CD4-positive, alpha-beta T cell treated with Interleukin-2 at 100 ng/mL for 4 hours (primary cell): ENCODE results near the gene CCDC88C.

Experiments used
- DNase-seq: peaks from one replicate; pipeline ENCODE4 v3.0.0-alpha.2; 2020; ENCODE audit warnings: low spot score

Gene CCDC88C

DNA sequence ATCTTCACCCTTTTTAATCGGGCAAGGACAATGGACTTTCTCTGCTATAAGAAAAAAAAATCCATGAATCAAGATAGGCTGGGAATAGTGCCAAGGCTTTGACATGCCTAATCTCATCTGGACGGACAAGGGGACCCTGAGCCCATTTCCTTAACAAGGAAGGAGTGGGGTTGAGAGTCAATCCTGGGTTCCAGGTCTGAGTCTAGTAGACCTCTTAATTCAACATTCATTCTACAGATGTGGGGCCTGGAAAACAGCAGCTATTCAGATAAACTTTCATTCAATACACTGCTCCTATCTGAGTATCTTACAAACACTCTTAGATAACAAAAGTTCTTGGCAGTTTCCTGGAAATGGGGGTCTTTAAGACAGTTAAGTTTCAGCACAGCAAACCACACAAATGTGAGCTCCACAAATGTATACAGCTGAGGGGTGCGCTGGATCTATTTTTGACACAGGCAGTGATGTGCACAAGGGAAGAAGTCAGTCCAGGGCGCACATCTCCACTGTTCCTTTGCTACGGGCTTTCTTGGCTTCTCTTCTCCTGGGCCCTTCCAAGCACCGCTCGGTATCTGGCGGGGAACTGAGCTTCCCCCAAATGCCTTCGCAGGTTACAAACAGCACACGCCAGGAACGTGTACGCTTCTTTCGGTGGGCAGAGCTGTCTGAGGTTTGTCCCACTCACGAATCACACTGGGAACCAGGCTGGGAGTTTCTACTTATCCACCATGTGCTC, 90.9 kb downstream of the CCDC88C start:
- no peak for DNase-seq

DNA sequence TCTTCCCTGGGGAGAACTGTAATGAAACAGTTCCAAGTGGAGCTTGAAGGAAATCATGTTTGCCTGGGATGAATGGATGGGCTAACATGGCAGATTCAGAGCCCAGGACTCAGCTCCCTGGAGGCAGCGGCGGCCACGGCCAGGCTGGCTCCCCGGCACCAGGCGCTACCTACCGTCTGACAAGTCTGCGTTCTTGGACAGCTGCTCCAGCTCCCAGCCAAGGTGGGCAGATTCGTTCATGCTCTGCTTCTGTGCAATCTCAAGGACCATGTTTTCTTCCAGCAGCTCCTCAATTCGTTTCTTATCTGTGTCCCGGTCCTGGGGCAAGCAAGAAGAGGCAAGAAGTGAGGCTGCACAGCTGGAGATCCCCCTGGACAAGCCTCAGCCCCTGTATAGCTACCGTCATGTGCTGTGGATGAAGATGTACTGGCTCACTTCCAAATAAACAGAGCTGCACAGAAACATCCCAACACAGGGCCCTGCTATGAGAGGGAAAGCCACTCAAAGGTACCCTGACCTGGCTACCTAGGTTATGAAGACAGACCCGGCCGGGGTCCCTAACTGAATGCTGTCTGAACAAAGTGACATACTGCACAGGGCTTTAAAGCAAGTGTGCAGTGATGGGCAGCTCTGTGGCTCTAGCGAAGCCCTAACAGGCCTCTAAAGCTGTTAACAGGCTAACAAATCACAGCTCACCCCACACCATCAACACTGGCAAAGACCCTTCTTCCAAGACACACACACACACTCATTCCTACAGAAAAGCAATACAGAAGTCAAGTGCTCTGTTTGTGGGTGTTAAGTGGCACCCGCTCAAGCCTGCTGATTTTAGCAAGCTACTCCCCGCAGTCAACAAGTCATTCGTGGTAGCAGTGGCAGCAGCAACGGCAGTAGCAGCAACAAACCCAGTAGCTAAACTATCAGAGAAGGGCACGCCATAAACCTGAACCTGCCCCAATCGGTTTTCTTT, 92.7 kb downstream of the CCDC88C start:
- peak; percentile 26 for DNase-seq

DNA sequence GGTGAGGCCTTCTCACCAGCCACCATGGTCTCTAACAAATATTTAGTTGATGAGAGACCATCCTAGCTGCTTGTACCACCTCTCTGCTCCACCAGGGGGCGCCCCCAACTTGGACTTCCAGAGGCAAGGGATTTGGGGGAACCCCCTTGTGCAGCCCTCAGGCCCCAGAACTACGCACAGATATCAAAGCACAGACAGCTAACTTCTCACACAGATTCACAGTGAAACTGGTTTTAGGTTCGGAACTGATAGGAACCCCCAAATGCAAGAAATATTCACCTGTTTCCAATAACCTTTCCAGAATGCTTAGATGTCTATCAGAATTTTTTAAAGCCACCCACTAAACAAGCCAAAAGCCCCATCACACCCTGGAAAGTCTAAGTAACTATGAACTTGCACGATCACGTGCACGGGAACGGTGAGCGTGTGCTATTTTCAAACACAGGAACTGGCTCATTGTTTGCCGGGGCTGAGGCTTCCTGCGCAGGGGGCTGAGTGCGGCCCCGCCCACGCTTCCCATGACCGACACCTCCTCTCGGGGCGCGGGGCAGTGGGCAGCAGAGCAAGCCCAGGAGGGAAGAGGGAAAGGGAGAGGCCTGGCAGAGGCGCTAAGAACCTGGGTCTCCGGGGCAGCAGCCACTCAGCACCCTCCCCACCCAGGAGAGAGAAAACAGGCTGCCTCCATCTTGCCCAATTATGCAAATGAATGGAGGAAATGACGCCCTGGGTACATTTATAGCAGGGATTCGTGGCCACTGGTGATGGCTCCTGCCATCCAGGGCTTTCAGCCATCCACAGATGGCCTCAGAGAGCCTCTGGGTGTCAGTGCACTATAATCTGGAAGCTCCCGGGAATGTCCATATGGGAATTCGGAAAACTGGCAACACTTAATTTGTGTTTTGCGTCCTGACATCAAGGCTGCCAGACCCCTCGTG, 93.7 kb downstream of the CCDC88C start:
- peak; percentile 94 for DNase-seq

DNA sequence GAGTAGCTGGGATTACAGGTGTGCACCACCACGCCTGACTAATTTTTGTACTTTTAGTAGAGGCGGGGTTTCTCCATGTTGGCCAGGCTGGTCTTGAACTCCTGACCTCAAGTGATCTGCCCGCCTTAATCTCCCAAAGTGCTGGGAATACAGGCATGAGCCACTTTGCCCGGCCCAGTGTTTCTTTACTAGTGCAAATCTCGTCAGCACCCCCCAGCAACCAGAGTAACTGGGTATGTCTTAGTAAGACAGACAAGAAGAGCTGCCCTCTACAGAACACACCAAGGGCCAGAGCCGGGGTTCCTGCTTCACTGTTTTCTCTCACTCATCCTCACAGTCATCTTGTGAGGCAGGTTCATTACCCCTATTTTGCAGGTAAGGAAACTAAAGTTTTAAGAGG, 94.6 kb downstream of the CCDC88C start:
- no peak for DNase-seq

DNA sequence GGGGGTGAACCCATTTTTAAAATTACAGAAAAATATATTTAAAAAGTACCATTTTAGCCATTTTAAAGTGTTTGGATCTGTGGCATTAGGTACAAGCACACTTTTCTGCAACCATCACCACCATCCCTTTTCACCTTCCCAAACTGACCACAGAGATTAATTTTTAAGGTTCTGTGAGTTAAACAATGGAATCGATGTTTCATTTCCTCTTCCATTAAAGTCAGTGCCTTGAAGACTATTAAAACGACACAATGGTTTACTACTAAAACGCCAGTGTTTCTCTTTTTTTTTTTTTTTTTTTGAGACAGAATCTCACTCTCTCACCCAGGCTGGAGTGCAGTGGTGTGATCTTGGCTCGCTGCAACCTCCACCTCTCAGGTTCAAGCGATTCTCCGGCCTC, 95.0 kb downstream of the CCDC88C start:
- no peak for DNase-seq

DNA sequence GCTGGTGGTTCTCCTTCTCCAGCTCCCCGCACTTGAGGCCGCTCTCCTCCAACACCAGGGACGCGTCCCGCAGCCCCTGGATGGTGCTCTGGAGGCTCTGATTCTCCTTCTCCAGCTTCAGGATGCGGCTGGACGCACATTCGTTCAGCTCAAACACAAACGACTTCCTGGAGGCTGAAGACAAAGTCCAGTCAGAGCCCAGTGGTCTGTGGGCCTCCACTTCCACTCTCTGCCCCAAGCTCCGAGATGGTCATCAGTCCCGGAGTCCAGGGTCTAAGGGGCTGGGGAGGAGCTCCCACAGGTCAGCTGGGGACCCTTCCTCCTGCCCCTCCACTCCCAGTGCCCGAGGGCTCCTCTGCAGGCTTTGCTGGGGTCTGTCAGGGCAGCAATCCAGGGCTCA, 96.5 kb downstream of the CCDC88C start:
- DNase-seq = no peak

DNA sequence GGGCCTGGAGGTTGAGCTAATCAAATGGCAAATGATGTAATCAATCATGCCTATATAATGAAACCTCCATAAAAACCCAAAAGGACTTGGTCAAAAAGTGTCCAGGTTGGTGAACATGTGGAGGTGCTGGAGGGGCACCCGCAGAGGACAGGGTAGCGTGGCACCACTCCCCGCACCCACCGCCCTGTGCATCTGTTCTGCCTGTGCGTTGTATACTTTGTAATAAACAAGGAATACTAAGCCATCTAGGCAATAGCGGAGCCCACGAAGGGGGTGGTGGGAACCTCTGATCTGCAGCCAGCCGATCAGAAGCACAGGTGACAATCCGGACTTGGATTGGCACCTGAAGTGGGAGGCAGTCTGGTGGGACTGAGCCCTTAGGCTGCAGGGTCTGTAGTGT, 97.4 kb downstream of the CCDC88C start:
- no peak for DNase-seq

DNA sequence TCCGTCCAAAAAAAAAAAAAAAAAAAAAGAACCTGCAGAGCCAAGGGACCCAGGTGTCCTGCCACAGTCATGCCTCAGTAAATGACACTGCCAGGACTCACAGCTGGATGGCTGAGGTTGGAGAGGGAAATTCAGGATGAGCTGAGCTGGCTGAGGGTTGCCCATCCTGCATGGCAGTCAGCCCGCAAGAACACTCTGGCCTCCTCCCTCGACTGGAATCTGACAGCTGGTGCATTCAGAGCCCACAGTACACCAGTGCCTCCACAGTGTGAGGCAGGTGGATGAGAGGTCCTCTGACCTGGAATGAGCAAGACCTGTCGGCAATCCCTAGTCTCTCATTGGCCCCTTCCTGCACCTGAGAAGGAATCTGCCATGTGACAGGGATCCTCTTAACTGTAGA, 98.7 kb downstream of the CCDC88C start:
- no peak for DNase-seq

DNA sequence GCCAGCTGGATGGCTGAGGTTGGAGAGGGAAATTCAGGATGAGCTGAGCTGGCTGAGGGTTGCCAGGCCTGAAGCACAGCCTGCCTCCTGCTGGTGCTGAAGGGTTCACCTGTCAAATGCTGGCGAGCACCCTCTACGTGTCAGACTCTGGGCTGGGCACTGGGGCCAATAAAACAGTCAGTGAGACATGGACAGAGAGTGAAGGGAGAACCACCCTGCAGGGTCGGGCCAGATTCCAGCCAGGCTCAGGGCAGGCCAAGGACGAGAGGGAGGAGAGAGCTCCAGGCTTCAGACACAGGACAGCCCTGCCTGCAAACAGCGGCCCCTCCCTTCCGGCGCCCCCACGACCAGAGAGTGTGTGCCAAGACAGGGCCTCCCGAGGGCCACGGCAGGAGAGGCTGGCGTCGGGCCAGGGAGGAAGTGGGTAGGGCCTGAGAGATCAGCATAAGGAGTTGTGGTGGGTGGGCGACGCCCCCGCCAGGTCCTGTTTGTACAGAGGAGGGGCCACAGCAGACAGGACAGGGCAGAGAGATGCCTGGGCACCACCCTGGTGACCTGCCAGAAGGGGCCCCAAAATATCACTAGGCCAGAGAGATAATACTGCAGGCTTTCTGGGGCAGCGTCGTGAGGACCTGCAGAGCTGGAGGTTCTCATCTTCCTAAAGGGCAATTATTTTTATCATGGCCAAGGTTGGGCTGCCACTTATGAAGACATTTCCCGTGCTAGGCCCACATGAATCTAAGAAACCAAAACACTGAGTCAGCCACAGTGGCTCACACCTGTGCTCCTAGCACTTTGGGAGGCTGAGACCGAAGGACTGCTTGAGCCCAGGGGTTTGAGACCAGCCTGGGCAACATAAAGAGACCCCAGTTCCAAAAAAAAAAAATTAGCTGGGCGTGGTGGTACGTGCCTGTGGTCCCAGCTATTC, 100.0 kb downstream of the CCDC88C start:
- DNase-seq = peak; percentile 84

DNA sequence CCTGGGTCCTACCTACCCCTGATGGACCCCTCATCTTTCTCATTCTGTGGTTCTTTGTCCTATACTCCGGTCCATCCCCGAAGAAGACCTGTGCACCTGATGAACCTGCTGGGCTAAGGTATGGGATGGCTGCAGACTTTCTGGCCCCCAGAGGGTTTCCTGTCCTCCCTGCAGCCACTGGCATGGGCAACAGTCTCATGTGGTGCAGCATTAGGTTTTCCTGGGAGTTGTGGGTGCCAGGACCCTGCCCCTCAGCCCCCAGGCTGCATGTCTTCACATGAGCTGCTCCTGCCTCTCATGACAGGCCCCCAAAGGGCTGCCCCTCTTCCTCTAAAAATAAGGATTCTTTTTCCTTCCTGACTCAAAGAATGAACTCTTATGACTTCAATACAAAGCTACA, 100.9 kb downstream of the CCDC88C start:
- no peak for DNase-seq

DNA sequence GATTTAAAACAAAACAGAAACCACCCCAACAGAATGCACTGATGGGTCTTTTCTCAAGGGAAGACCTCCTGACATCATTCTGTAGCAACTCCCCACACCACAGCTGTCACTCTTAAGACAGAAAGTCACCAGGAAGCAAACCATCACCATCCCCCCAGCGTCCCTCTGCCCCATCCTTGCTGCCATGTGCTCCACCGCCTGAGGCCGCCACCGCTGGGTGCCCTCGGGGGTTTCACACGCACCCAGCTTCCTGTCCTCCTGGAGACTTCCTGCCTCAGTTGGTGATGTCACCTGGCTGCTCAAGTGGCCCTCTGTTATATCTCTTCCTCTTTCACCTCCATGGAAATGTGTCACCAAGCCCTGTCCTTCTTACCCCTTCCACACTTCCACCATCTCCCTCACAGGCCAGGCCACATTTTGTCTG, 101.8 kb downstream of the CCDC88C start:
- DNase-seq = peak; percentile 81

DNA sequence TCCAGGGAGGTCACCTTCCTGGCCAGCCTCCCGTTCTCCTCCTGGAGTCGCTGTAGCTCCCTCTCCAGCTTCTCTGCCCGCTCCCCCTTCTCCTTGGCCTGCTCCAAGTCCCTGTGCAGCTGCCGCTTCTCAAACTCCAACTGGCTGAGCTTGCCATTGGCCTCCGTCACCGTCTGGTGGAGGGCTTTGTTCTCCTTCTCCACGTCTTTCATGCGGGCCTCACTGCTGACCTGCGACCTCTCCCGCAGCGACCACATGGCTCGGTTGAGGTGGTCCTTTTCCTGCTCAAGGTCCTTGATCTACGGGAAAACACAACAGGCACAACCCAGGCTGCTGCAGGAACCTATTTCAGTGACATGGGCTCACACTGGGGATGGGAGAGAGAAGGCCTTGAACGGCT, 103.8 kb downstream of the CCDC88C start:
- DNase-seq = no peak

DNA sequence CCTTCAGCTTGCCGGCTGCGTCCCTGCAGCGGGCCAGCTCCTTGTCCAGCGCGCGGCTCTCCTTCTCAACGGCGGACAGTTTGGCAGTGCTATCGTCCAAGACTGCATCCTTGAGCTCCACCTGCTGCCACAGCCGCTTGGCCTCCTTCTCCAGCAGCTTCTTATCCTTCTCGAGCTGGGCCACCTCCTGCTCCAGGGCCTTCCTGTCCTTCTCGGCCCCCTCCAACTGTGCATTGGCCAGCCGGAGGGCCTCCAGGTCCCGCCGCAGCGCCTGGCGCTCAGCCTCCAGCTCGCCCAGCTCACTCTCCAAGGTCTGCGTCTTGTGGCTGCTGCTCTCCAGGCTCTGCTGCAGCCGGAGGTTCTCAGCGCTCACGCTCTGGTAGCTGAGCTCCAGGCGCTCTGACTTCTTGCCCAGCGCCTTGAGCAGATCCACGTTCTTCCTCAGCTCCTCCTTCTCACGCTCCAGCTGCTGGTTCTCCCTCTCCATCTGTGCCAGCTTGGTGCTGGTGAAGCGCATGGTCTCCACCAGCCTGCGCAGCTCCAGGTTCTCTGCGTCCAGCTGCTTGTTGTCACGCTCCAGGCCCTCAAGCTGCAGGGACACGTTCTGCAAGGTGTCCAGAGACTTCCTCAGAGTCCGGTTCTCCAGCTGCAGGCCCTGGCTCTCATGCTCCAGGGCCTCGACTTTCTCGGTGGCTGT, 104.3 kb downstream of the CCDC88C start:
- no peak for DNase-seq

DNA sequence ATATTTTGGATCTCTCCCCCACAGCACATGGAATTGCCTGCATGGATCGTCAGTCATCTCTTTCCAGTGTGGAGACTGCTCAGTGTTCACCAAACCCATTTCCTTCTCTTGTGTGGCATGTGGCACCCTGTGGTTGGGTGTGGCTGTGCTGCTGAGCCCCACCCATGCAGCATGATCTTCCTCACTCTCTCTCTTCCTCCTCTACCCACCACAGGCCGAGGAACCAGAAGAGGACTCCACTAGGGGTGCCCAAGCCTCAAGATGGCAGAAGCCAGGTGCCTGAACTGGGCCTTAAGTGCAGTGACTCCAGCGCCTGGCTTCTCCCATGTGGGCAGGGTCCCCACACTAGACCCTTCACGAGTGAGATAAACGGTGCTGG, 106.3 kb downstream of the CCDC88C start:
- peak; percentile 77 for DNase-seq

DNA sequence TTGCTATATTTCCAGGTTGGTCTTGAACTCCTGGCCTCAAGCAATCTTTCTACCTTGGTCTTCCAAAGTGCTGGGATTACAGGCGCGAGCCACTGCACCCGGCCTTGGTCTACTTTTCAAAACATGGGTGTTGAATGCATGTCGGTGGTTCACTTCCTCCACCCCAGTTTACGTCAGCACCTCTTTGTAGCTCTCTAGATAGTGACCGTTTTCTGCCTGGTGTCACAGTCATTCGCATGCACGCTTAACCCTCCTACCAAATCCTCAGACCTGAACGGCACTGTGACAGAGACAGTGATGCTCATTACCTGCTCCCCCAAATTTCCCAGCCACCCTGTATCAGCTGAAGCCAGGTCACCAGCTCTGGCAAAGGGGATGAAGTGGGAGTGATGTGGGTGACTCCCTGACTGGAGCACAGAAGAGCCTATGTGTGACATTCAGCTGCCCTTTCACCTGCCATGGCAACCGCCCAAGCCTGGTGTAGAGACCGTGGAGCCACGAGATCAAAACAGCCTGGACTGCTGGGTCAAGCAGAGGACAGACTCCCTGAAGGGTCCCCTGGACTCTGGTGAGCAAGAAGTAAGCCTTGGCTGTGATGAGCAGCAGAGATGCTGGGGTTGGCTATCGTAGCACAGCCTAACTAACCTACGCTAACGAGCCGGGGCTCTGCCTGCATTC, 106.9 kb downstream of the CCDC88C start:
- DNase-seq = peak; percentile 45

DNA sequence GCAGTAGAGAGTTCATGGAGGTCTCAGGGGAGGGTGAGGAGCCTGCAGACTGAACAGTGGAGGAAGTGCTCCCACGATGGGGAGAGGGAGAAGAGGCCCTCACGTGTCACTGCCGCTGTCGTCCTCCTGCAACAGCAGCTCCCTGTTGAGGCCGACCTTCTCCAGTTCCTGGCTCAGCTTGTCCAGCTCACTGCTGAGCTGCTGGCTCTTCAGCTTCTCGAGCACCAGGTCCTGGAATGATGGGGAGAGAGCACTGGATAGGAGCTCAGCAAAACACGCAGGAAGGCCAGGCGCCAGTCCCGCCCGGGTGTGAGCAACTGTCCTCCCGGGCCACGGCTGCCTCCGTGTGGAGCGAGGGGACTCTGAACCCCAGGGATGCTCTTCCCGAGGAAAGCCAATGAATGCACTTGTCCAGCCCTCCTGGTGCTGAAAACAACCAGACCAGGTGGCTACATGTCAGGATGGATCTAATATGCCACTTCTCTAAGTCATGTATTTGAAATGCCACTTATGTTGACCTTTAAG, 107.8 kb downstream of the CCDC88C start:
- DNase-seq = no peak

DNA sequence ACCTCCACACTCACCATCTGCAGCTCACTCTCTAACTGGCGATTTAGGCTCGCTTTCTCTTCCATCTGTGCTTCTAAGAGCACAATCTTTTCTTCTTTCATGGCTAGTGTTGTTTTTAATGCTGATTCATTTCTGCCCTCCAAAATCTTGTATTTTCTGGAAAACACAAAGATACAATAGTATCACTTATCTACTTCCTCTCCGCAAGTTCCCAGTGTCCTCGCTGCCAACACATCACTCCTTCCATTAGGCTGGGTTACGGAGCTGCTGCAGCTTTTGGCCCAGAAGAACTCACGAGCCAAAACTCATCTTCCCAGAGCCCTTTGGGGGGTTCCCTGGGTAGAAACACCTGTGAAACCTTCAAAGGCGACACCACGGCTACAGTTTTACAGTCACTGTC, 109.3 kb downstream of the CCDC88C start:
- no peak for DNase-seq

DNA sequence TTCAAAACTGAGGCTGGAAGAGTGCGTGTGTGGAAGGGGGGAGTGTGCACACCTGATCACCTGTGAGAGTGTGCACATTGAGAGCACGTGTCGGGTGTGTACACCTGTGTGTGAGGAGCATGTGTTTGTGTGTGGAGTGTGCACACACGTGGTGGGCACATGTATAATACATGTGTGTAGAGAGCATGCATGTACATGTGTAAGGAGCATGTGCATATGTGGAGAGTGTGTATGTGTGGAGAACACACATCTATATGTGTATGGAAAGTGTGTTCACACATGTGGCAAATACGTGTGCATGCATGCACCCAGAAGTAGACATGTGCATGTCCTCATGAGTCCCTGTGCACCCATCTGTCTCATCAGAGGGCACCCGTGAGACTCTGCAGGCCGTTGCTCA, 110.0 kb downstream of the CCDC88C start:
- DNase-seq = no peak

DNA sequence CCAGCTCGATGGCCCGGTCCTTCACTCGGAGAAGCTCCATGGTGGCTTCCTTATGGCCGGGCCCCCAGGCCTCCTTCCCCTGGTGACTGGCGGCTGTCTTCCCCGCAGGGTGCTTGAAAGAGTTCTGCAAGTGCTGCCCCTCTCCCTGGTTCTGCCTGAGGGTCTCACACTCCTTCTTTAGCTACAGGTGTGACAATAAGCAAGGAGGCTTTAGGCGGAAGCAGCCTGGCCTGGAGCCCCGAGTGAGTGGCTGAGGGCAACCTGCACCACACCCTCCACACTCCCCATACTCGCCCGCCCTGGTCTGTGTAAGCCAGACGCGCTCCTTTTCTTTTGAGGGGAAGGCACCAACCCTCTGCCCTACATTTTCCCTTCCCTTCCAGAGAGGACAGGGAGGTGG, 110.6 kb downstream of the CCDC88C start:
- no peak for DNase-seq

DNA sequence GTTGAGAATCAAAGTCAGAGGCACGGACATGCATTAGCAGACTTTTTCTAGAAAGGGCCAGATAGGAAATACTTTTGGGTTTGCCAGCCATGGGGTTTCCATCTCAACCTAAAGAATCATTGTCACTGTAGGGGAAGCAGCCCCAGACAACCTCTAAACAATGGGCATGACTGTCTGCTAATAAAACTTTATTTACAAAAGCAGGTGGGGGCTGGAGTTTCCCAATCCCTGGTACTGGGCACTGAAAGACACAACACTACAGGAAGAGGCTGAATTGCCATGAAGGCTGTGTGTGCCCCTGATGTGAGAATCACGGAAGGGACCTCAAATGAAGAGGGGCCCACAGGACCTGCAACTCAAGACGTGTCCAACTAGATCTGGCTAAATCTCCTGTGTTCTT, 111.1 kb downstream of the CCDC88C start:
- DNase-seq = no peak
